Activated CD8-positive, alpha-beta T cell treated with anti-CD3 and anti-CD28 coated beads, Interleukin-2, amount 10 ng/mL, durations not matched to agents 7 days and 5 days (primary cell): ENCODE data around the gene KIAA1958. TPM values are rescaled to one million over a fixed set of nuclear protein-coding genes. Genes with fewer than 3 reads are reported as not detected.

Experiments used
- ATAC-seq: fragments of 150-1000 bp; cut with Tn5 transposase; one replicate; pipeline ENCODE4 v1.10.0; 2021; ENCODE audit warnings: moderate library complexity
- CTCF ChIA-PET: fragments of 350-600 bp; sonication (Branson Sonifier 250); formaldehyde crosslinking; loops from one replicate; lab custom pipeline; 2021; ENCODE audit warnings: antibody characterized with exemption; lab: Charles Lee
- POLR2A ChIA-PET: fragments of 350-600 bp; sonication (Branson Sonifier 250); formaldehyde crosslinking; loops from one replicate; lab custom pipeline; 2021; ENCODE audit warnings: antibody characterized with exemption; lab: Charles Lee
- DNase-seq: peaks from one replicate; pipeline ENCODE4 v3.0.0-alpha.2; 2020
- H3K27ac Mint-ChIP-seq: one replicate; pipeline ENCODE4 v1.8.0; 2021; ENCODE audit warnings: mild to moderate bottlenecking, mixed read lengths
- H3K27me3 Mint-ChIP-seq: one replicate; pipeline ENCODE4 v1.8.0; 2021; ENCODE audit warnings: low read depth, mixed read lengths
- H3K36me3 Mint-ChIP-seq: one replicate; pipeline ENCODE4 v1.8.0; 2021; ENCODE audit warnings: low read depth, mixed read lengths
- H3K4me1 Mint-ChIP-seq: one replicate; pipeline ENCODE4 v1.8.0; 2021; ENCODE audit warnings: low read depth, mixed read lengths
- H3K4me3 Mint-ChIP-seq: one replicate; pipeline ENCODE4 v1.8.0; 2021; ENCODE audit warnings: mild to moderate bottlenecking, mixed read lengths
- H3K9me3 Mint-ChIP-seq: one replicate; pipeline ENCODE4 v1.8.0; 2022; ENCODE audit warnings: mixed read lengths; ENCODE audit not compliant: insufficient read depth
- total RNA-seq, 2 experiments: library from RNA; stranded (reverse); gene quantifications; one replicate each; pipeline ENCODE4 v1.2.3, GENCODE V29; 2021

The KIAA1958 gene
- total RNA-seq, 2 experiments from 2014 or later: 11.1 to 11.5 TPM

- ChIA-PET CTCF (no interaction called here), POLR2A (no interaction called here)
- Mint-ChIP-seq H3K9me3 (no peaks in the 10 kb centered on the region), H3K4me3 (no peak overlapping the region), H3K27ac (no peak overlapping the region), H3K4me1 (no peaks in the 10 kb centered on the region), H3K36me3 (no peaks in the 10 kb centered on the region), H3K27me3 (no peaks in the 10 kb centered on the region)
- DNase-seq (no peak), ATAC-seq (no peak)
These were observed 45.8 kb downstream of the KIAA1958 start for GRCh38 chr9:112532427-112532826.

DNA sequence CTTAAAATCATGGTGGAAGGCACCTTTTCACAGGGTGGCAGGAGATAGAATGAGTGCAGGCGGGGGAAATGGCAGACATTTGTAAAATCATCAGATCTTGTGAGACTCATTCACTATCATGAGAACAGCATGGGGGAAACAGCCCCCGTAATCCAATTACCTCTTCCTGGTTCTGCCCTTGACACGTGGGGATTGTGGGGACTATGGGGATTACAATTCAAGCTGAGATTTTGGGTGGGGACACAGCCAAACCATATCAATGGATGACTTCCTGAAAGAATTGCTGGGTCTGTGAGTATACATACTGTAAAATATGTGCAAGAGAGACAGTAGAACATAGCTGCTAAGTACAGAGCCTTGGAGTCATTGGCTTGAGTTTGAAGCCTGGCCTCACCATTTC lies 47.0 kb downstream of the KIAA1958 start:
- no peaks in the 10 kb centered on the region for H3K27me3 Mint-ChIP-seq
- ChIA-PET CTCF (no interaction called here), POLR2A (interaction anchor here (1.0 kb wide), 1 partner anchor 397 kb away, joined by 3 read pairs; no protein-coding TSS in a partner anchor)
- no peak overlapping the region for H3K4me3 Mint-ChIP-seq
- H3K4me1 Mint-ChIP-seq: no peaks in the 10 kb centered on the region
- no peak for DNase-seq
- ATAC-seq: no peak
- H3K9me3 Mint-ChIP-seq: no peaks in the 10 kb centered on the region
- H3K36me3 Mint-ChIP-seq: peaks cover 1% of the 10 kb centered on the region
- H3K27ac Mint-ChIP-seq: no peak overlapping the region

- H3K27ac Mint-ChIP-seq: no peak overlapping the region
- ChIA-PET CTCF (no interaction called here), POLR2A (no interaction called here)
- ATAC-seq: no peak
- H3K27me3 Mint-ChIP-seq: no peaks in the 10 kb centered on the region
- H3K36me3 Mint-ChIP-seq: peaks cover 1% of the 10 kb centered on the region
- H3K4me3 Mint-ChIP-seq: no peak overlapping the region
- no peak for DNase-seq
- H3K4me1 Mint-ChIP-seq: no peaks in the 10 kb centered on the region
- no peaks in the 10 kb centered on the region for H3K9me3 Mint-ChIP-seq
These were observed 48.7 kb downstream of the KIAA1958 start for GRCh38 chr9:112535301-112535700.

GRCh38 chr9:112535811-112536210 lies 49.2 kb downstream of the KIAA1958 start:
- no peaks in the 10 kb centered on the region for H3K9me3 Mint-ChIP-seq
- ChIA-PET CTCF (no interaction called here), POLR2A (no interaction called here)
- no peaks in the 10 kb centered on the region for H3K27me3 Mint-ChIP-seq
- H3K36me3 Mint-ChIP-seq: peaks cover 1% of the 10 kb centered on the region
- H3K4me1 Mint-ChIP-seq: no peaks in the 10 kb centered on the region
- H3K27ac Mint-ChIP-seq: no peak overlapping the region
- DNase-seq (no peak), ATAC-seq (no peak)
- no peak overlapping the region for H3K4me3 Mint-ChIP-seq

DNA sequence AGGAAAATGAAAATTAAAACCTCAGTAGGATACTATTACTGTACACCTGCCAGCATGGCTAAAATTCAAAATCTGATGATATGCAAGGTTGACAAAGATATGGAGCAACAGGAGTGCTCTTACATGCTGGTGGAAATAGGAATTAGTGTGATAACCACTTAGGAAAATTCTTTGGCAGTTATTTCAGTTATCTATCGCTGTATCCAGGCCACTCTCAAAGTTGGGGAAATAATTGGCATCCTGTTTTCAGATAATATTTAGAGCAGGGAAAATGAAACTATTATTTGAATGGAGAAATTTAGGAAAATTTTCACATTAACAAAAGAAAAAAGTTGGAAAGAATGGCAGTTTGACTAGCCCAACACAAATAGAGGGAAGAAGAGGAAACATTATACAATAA lies 50.9 kb downstream of the KIAA1958 start:
- no peaks in the 10 kb centered on the region for H3K9me3 Mint-ChIP-seq
- no peak overlapping the region for H3K27ac Mint-ChIP-seq
- no peaks in the 10 kb centered on the region for H3K27me3 Mint-ChIP-seq
- H3K4me1 Mint-ChIP-seq: no peaks in the 10 kb centered on the region
- ChIA-PET CTCF (interaction anchor here (0.6 kb wide), 1 partner anchor 120 kb away, joined by 3 read pairs; no protein-coding TSS in a partner anchor), POLR2A (no interaction called here)
- H3K36me3 Mint-ChIP-seq: peaks cover 1% of the 10 kb centered on the region
- no peak overlapping the region for H3K4me3 Mint-ChIP-seq
- DNase-seq: no peak
- no peak for ATAC-seq

GRCh38 chr9:112540800-112541199 lies 54.2 kb downstream of the KIAA1958 start:
- CTCF ChIA-PET: no interaction called here
- peaks cover 7% of the 10 kb centered on the region for H3K4me1 Mint-ChIP-seq
- DNase-seq: no peak
- peaks cover 3% of the 10 kb centered on the region for H3K36me3 Mint-ChIP-seq
- no peaks in the 10 kb centered on the region for H3K9me3 Mint-ChIP-seq
- H3K4me3 Mint-ChIP-seq: no peak overlapping the region
- POLR2A ChIA-PET: no interaction called here
- no peaks in the 10 kb centered on the region for H3K27me3 Mint-ChIP-seq
- ATAC-seq: no peak
- H3K27ac Mint-ChIP-seq: no peak overlapping the region

- Mint-ChIP-seq H3K36me3 (peaks cover 6% of the 10 kb centered on the region), H3K4me3 (no peak overlapping the region), H3K4me1 (peaks cover 16% of the 10 kb centered on the region), H3K9me3 (no peaks in the 10 kb centered on the region), H3K27me3 (no peaks in the 10 kb centered on the region), H3K27ac (no peak overlapping the region)
- CTCF ChIA-PET: no interaction called here
- ATAC-seq: no peak
- DNase-seq: no peak
- POLR2A ChIA-PET: interaction anchor here (0.6 kb wide), 1 partner anchor 175 kb away, joined by 3 read pairs; no protein-coding TSS in a partner anchor
These were observed 55.1 kb downstream of the KIAA1958 start for GRCh38 chr9:112541685-112542084.

GRCh38 chr9:112542593-112543292 lies 56.1 kb downstream of the KIAA1958 start:
- no peak for ATAC-seq
- CTCF ChIA-PET: no interaction called here

GRCh38 chr9:112544477-112544876 lies 57.9 kb downstream of the KIAA1958 start:
- Mint-ChIP-seq H3K27me3 (no peaks in the 10 kb centered on the region), H3K27ac (no peak overlapping the region), H3K36me3 (peaks cover 8% of the 10 kb centered on the region), H3K4me1 (peaks cover 16% of the 10 kb centered on the region), H3K4me3 (no peak overlapping the region), H3K9me3 (no peaks in the 10 kb centered on the region)
- ChIA-PET POLR2A (interaction anchor here (0.7 kb wide), 1 partner anchor 263 kb away, joined by 3 read pairs; no protein-coding TSS in a partner anchor), CTCF (interaction anchor here (1.3 kb wide), 1 partner anchor 358 kb away, joined by 3 read pairs; no protein-coding TSS in a partner anchor)
- ATAC-seq (no peak), DNase-seq (no peak)

More at GRCh38 chr9:112542593-112543292, 56.1 kb downstream of the KIAA1958 start:
- peaks cover 16% of the 10 kb centered on the region for H3K4me1 Mint-ChIP-seq
- POLR2A ChIA-PET: no interaction called here
- H3K36me3 Mint-ChIP-seq: peaks cover 5% of the 10 kb centered on the region
- H3K27ac Mint-ChIP-seq: no peak overlapping the region
- no peaks in the 10 kb centered on the region for H3K27me3 Mint-ChIP-seq
- H3K9me3 Mint-ChIP-seq: no peaks in the 10 kb centered on the region
- H3K4me3 Mint-ChIP-seq: no peak overlapping the region
- no peak for DNase-seq

- H3K27me3 Mint-ChIP-seq: no peaks in the 10 kb centered on the region
- H3K9me3 Mint-ChIP-seq: no peaks in the 10 kb centered on the region
- H3K36me3 Mint-ChIP-seq: peaks cover 8% of the 10 kb centered on the region
- DNase-seq (no peak), ATAC-seq (no peak)
- H3K4me3 Mint-ChIP-seq: no peak overlapping the region
- H3K4me1 Mint-ChIP-seq: peaks cover 16% of the 10 kb centered on the region
- ChIA-PET POLR2A (no interaction called here), CTCF (no interaction called here)
- no peak overlapping the region for H3K27ac Mint-ChIP-seq
These were observed 58.6 kb downstream of the KIAA1958 start for GRCh38 chr9:112545237-112545636.

DNA sequence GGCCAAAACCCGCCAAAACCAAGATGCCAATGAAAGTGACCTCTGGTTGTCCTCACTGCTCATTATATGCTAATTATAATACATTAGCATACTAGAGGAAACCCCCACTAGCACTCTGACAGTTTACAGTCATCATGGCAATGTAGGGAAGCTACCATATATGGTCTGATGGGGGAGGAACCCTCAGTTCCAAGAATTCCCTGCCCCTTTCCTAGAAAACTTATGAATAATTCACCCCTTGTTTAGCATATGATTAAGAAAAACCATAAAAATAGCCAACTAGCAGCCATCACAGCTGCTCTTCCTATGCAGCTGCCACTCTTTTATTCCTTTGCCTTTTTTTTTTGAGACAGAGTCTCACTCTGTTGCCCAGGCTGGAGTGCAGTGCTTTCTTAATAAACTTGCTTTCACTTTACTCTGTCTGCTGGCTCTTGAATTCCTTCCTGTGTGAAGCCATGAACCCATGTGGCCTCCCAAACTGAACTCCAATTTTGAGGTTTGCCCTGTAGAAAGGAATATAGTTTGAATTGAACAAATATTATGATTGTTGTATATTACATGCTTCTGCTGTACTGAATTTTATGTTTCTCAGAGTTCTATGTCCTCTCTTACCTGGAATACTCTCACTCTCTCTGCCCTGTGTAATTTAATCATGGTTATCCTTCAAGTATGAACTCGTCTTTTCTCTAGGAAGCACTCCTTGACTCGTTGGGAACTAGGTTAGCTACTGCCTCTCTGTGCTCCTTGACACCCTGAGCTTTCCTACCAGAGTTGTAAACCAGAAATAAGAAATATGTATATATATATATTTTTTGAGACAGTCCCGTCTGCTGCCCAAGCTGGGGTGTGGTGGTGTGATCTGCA lies 59.8 kb downstream of the KIAA1958 start:
- POLR2A ChIA-PET: no interaction called here

DNA sequence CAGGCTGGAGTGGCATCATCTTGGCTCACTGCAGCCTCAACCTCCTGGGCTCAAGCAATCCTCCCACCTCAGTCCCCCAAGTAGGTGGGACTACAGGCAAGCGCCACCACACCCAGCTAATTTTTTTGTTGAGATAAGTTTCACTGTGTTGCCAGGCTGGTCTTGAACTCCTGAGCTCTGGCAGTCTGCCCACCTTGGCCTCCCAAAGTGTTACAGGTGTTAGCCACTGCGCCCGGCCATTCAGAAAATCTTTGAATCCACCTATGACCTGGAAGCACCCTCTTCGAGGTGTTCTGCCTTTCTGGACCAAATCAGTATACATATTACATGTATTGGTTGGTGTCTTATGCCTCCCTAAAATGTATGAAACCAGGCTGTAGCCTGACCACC lies 61.4 kb downstream of the KIAA1958 start:
- no peak overlapping the region for H3K4me3 Mint-ChIP-seq
- DNase-seq (no peak), ATAC-seq (no peak)
- ChIA-PET CTCF (no interaction called here), POLR2A (interaction anchor here (1.2 kb wide), 1 partner anchor 170 kb away, joined by 3 read pairs; the partner anchor contains the start of gene INIP)
- H3K9me3 Mint-ChIP-seq: no peaks in the 10 kb centered on the region
- peaks cover 8% of the 10 kb centered on the region for H3K36me3 Mint-ChIP-seq
- H3K27ac Mint-ChIP-seq: no peak overlapping the region
- peaks cover 16% of the 10 kb centered on the region for H3K4me1 Mint-ChIP-seq
- no peaks in the 10 kb centered on the region for H3K27me3 Mint-ChIP-seq

More for the DNA sequence above, 59.8 kb downstream of the KIAA1958 start:
- Mint-ChIP-seq H3K27ac (peak overlapping the region; percentile 35), H3K27me3 (no peaks in the 10 kb centered on the region), H3K9me3 (no peaks in the 10 kb centered on the region), H3K36me3 (peaks cover 8% of the 10 kb centered on the region), H3K4me3 (no peak overlapping the region), H3K4me1 (peaks cover 16% of the 10 kb centered on the region)
- CTCF ChIA-PET: no interaction called here
- ATAC-seq (peak; percentile 64), DNase-seq (no peak)
